Fibroblast of lung (primary cell): ENCODE results near the gene KIRREL3. TPM values are rescaled to one million over a fixed set of nuclear protein-coding genes. Genes with fewer than 3 reads are reported as not detected.

ENCODE experiments used
- DNase-seq, 2 donors: peaks; one replicate each; pipeline versions ENCODE4 v3.0.0 to v3.0.0-alpha.2; 2010; ENCODE audit warnings: low read depth in 2 of 2
- H2AFZ ChIP-seq: 2 replicates; pipeline ENCODE4 v1.5.1; 2012; ENCODE audit warnings: low read length, control low read depth, inconsistent platforms
- H3K27ac ChIP-seq: 2 replicates; pipeline ENCODE4 v1.5.1; 2011; ENCODE audit warnings: low read length, control low read depth; ENCODE audit not compliant: insufficient read depth
- H3K27me3 ChIP-seq: 2 replicates; pipeline ENCODE4 v1.5.1; 2011; ENCODE audit warnings: mild to moderate bottlenecking, low read length; ENCODE audit not compliant: control insufficient read depth, insufficient read depth
- H3K36me3 ChIP-seq: 2 replicates; pipeline ENCODE4 v1.5.1; 2011; ENCODE audit warnings: low read length; ENCODE audit not compliant: control insufficient read depth, insufficient read depth
- H3K4me1 ChIP-seq: 2 replicates; pipeline ENCODE4 v1.5.1; 2011; ENCODE audit warnings: low read length; ENCODE audit not compliant: control insufficient read depth, insufficient read depth; ENCODE audit errors: extremely low read depth
- H3K4me2 ChIP-seq: 2 replicates; pipeline ENCODE4 v1.5.1; 2011; ENCODE audit warnings: low read length, control low read depth; ENCODE audit not compliant: insufficient read depth; ENCODE audit errors: extremely low read depth
- H3K4me3 ChIP-seq, 4 experiments: fragments of 200-600 bp in 1 of 4; sonication (generic) in 1 of 4; replicated peaks in 1 of 4; 2 replicates each; pipeline ENCODE4 v1.5.1; 2011 to 2016; ENCODE audit warnings: low read length in 4 of 4, low read depth in 3 of 4, mild to moderate bottlenecking in 3 of 4, control low read depth in 2 of 4, inconsistent platforms in 1 of 4, mixed read lengths in 1 of 4; ENCODE audit not compliant: insufficient read depth in 1 of 4; ENCODE audit errors: control extremely low read depth in 1 of 4
- H3K79me2 ChIP-seq: 2 replicates; pipeline ENCODE4 v1.5.1; 2012; ENCODE audit warnings: mild to moderate bottlenecking, low read length, inconsistent platforms; ENCODE audit not compliant: control insufficient read depth, insufficient read depth
- H3K9ac ChIP-seq: 2 replicates; pipeline ENCODE4 v1.5.1; 2011; ENCODE audit warnings: mild to moderate bottlenecking, low read length, control low read depth; ENCODE audit not compliant: insufficient read depth
- H3K9me3 ChIP-seq: 2 replicates; pipeline ENCODE4 v1.5.1; 2012; ENCODE audit warnings: low read depth, low read length; ENCODE audit not compliant: control insufficient read depth, insufficient read depth
- H4K20me1 ChIP-seq: 2 replicates; pipeline ENCODE4 v1.5.1; 2011; ENCODE audit warnings: low read length; ENCODE audit not compliant: control insufficient read depth, insufficient read depth; ENCODE audit errors: extremely low read depth
- CTCF ChIP-seq, 2 donors: IDR thresholded peaks in 1 of 2; conservative IDR thresholded peaks in 1 of 2; 1 replicate in 1 of 2; 2 replicates in 1 of 2; pipeline ENCODE4 v1.5.1; 2011 to 2012; ENCODE audit warnings: low read length in 2 of 2, control low read depth in 1 of 2, inconsistent platforms in 1 of 2, low read depth in 1 of 2, mild to moderate bottlenecking in 1 of 2
- EZH2 ChIP-seq: IDR thresholded peaks from 2 replicates; pipeline ENCODE4 v1.5.1; 2012; ENCODE audit warnings: low read length, control low read depth, mild to moderate bottlenecking; ENCODE audit errors: missing control alignments
- polyA plus RNA-seq, 2 donors: library from polyadenylated mRNA; depleted of rRNA in 1 of 2; stranded (reverse) in 1 of 2; unstranded in 1 of 2; fragments of >200 nt; gene quantifications; 2 replicates each; pipeline ENCODE4 v1.2.1, GENCODE V29; 2011 to 2012; ENCODE audit warnings: missing spikeins in 1 of 2
- total RNA-seq: library from RNA; depleted of rRNA; stranded (reverse); fragments of >200 nt; gene quantifications from 2 replicates; pipeline ENCODE4 v1.2.1, GENCODE V29; 2014

The KIRREL3 gene
- total and polyA plus RNA-seq, 2 donors (not counting 1 experiment from before 2014, with no cell fraction given), result 2.8 to 6.1 TPM

GRCh38 chr11:126444072-126444471 lies 556.5 kb downstream of the KIRREL3 start:
- no peaks in the 10 kb centered on the region for H4K20me1 ChIP-seq
- no peak for DNase-seq
- no peaks in the 10 kb centered on the region for H3K36me3 ChIP-seq
- no peak overlapping the region for H3K9ac ChIP-seq
- H3K4me2 ChIP-seq, result no peak overlapping the region
- no peaks in the 10 kb centered on the region for H3K27me3 ChIP-seq
- no peak overlapping the region for H2AFZ ChIP-seq
- H3K4me1 ChIP-seq, result no peaks in the 10 kb centered on the region
- no peaks in the 10 kb centered on the region for H3K9me3 ChIP-seq
- H3K79me2 ChIP-seq, result no peaks in the 10 kb centered on the region
- no peak for TF ChIP-seq EZH2
- no peak for TF ChIP-seq CTCF (conservative IDR thresholded peaks at IDR 0.05 in 1 of 2, IDR thresholded peaks at IDR 0.05 in 1 of 2; ENCODE audit: low read depth in 1 of 2, low read length in 2 of 2)
- no peak overlapping the region for H3K27ac ChIP-seq
- no peak overlapping the region for H3K4me3 ChIP-seq

- TF ChIP-seq EZH2 (no peak), CTCF (conservative IDR thresholded peaks at IDR 0.05 in 1 of 2, IDR thresholded peaks at IDR 0.05 in 1 of 2; ENCODE audit: low read depth in 1 of 2, low read length in 2 of 2) (no peak)
- Histone ChIP-seq H4K20me1 (no peaks in the 10 kb centered on the region), H3K9me3 (no peaks in the 10 kb centered on the region), H3K4me2 (no peak overlapping the region), H2AFZ (no peak overlapping the region), H3K4me1 (no peaks in the 10 kb centered on the region), H3K27ac (no peak overlapping the region), H3K79me2 (no peaks in the 10 kb centered on the region), H3K27me3 (no peaks in the 10 kb centered on the region), H3K36me3 (no peaks in the 10 kb centered on the region), H3K9ac (no peak overlapping the region), H3K4me3 (no peak overlapping the region)
- no peak for DNase-seq
Observed at GRCh38 chr11:126443120-126443519, 557.5 kb downstream of the KIRREL3 start.

- no peaks in the 10 kb centered on the region for H3K36me3 ChIP-seq
- H4K20me1 ChIP-seq, result no peaks in the 10 kb centered on the region
- DNase-seq, result peak; percentile 51 to 66
- no peak overlapping the region for H3K4me3 ChIP-seq
- H3K9ac ChIP-seq, result no peak overlapping the region
- H3K9me3 ChIP-seq, result no peaks in the 10 kb centered on the region
- no peak overlapping the region for H3K4me2 ChIP-seq
- no peaks in the 10 kb centered on the region for H3K4me1 ChIP-seq
- no peaks in the 10 kb centered on the region for H3K27me3 ChIP-seq
- H3K27ac ChIP-seq, result no peak overlapping the region
- TF ChIP-seq EZH2 (no peak), CTCF (conservative IDR thresholded peaks at IDR 0.05 in 1 of 2, IDR thresholded peaks at IDR 0.05 in 1 of 2; ENCODE audit: low read depth in 1 of 2, low read length in 2 of 2) (peak; percentile 87 to 91)
- H2AFZ ChIP-seq, result peak overlapping the region; percentile 56
- no peaks in the 10 kb centered on the region for H3K79me2 ChIP-seq
Observed at GRCh38 chr11:126440792-126441514, 559.6 kb downstream of the KIRREL3 start.
